ENCODE results near the gene CXCR4.
A peak's percentile ranks its signal among the peaks of the same experiment; 100 is the strongest.

Gene CXCR4

GRCh38 chr2:136131961-136132824 lies 14.2 kb upstream of the CXCR4 start:
- no peak overlapping the region for H3K4me3 ChIP-seq (ENCODE audit: low read depth, low read length)

GRCh38 chr2:136131484-136131960 lies 13.6 kb upstream of the CXCR4 start:
- no peak overlapping the region for H3K4me3 ChIP-seq (ENCODE audit: low read depth, low read length)

DNA sequence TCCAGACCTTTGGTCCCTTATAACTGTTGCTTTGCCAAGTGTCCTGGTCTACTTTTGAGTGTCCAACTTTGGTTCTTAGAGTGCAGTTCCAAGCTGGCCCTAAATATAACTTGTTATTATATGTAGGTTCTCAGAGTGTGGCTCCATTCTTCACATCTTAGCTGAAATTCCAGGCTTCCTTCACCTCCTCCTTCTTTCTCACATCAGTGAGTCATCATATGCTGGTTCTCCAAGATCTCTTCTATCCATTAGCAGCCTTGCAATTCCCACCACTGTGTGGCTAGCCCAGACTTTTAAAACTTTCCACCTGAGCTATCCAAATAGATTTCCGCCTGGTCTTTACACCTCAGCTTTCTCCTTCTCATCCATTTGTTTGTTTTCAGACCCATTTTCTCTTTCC lies 12.6 kb upstream of the CXCR4 start:
- H3K4me3 ChIP-seq (ENCODE audit: low read depth, low read length): no peak overlapping the region

DNA sequence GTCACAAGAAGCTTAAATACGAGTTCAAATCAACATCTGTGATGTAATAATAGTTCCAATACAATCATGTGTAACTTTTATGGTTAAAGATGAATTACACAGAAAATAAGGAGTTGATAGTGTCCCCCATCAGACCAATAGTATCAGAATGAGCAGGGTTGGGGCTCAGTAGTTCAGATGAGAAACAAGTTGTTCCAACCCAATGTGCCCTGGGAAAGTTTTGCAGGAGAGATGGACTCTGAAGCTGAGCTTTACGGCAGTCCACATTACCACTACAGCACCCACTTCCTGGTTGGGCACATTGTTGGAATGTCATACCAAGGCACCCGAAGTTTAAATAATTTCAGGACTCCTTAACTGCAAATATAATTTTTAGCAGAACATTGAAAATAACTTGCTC lies 12.1 kb upstream of the CXCR4 start:
- H3K4me3 ChIP-seq (ENCODE audit: low read depth, low read length): no peak overlapping the region

DNA sequence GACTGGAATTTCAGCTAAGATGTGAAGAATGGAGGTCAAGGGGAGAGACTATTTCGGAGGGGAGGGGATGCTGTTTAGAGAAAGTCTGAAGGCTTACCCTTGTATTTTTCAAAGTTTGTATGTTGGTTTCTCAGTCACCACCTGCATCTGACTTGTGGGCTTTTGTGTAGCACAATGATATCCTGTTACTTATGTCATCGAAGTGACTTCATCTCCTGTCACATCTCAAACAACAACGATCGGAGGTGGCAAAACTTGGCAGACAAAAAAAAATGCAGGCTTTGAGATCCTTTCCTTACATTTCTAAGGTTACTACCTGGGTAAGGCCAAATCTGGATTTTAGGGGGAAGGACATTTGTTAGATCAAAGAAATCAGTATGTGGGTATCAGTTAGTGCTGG lies 11.7 kb upstream of the CXCR4 start:
- H3K4me3 ChIP-seq (ENCODE audit: low read depth, low read length): no peak overlapping the region

- no peak overlapping the region for H3K4me3 ChIP-seq (ENCODE audit: low read depth, low read length)
These were observed 11.0 kb upstream of the CXCR4 start for GRCh38 chr2:136128905-136129304.

DNA sequence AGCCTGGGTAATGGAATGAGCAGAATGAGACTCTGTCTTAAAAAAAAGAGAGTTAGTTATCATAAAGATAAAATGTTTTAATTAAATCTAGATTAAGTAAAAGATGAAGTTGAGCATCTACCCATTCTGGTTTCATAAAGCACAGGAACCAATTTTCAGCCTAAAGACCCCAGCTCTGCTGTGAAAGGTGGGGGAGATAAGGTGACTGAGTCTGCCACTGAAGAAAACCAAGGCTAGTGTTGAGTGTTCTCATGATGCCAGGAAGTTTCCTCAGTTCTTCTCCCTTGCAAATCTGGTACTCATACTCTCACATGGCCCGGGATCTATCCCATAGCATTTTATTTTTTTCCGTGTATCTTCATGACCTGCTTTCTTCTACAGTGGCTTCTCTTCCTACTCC lies 10.4 kb upstream of the CXCR4 start:
- H3K4me3 ChIP-seq (ENCODE audit: low read depth, low read length): no peak overlapping the region

GRCh38 chr2:136127356-136127755 lies 9.4 kb upstream of the CXCR4 start:
- H3K4me3 ChIP-seq (ENCODE audit: low read depth, low read length): no peak overlapping the region

DNA sequence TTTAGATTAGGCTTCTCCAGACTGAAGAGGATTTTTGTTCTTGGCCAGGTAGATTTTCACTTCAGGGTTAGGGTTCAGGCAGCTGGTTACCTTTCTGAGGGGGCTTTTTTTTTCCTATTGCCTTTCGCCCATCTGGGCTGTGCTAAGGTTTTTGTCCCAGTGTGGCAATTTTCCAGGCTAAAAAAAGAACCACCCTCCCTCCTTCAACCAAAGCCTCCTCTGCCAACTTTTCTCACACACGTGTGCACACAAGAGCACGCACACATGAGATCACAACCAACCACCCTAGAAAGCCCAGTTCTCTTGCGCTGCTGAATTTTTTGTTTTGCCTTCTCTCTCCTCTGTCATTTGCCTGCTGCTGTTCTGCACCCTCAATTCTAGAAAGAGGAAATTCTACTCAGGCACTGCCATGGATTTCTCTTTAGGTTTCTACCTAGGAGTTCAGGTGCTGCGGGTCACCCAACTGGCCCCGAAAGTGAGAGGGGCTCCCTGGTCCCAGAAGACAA lies 8.5 kb upstream of the CXCR4 start:
- no peak overlapping the region for H3K4me3 ChIP-seq (ENCODE audit: low read depth, low read length)

- H3K4me3 ChIP-seq (ENCODE audit: low read depth, low read length): no peak overlapping the region
These were observed 8.1 kb upstream of the CXCR4 start for GRCh38 chr2:136126021-136126420.

DNA sequence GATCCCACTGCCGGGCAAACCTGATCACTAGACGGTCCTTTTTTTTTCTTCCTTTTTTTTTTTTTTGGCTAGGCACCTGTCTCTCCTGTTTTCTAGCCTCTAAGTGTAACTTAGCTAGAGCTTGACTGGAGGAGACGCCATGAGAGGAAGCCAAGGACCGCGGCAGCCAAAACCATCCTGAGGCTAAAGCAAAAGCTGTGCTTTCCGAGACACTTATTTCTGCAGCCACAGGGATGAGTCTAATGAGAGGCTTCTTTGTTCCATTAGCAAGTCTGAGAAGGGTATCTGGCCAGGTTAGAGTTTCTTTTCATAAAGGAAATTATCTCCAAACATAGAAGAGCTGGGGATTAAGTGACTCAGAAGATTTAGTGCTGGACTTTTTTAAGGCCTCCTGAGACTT lies 7.3 kb upstream of the CXCR4 start:
- H3K4me3 ChIP-seq (ENCODE audit: low read depth, low read length): no peak overlapping the region

DNA sequence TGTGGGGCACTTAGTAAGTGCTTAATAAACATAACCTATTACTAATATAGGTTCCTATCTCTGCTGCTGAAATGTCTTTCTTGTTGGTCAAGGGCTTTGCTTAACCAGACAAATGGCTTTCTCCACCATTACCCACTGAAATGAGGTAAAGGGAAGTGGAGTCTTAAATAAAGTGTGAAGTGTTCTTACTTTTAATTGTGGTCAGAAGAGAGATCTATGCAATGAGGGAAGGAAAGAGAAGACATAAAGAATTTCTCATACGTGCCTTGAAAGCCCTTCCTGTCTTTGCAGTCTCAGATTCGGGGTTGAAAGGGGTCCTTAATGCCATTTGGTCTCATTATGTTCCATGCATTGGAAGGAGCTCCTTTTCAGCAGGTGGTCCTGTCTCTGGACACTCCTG lies 6.9 kb upstream of the CXCR4 start:
- no peak overlapping the region for H3K4me3 ChIP-seq (ENCODE audit: low read depth, low read length)

DNA sequence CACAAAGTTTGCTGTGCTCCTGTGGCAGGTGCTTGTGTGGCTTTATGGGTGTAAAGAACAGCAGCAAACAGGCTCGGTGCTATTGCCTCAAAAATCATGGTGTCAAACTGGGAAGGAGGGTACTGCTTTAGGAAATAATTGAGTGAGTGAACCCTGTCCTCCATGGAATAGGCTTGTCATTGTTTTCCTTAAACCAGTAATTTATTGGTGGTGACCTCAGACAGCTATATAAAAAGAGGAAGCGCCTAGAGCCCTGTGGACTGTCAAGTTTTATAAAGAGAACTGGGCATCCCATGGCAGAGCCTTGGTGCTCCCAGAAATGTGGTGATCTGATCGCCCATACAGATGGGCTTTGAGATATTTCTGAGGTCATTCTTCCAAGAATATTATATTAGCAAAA lies 4.7 kb upstream of the CXCR4 start:
- no peak overlapping the region for H3K4me3 ChIP-seq (ENCODE audit: low read depth, low read length)

GRCh38 chr2:136121204-136121910 lies 3.4 kb upstream of the CXCR4 start:
- no peak overlapping the region for H3K4me3 ChIP-seq (ENCODE audit: low read depth, low read length)

- peak overlapping the region; percentile 66 for H3K4me3 ChIP-seq (ENCODE audit: low read depth, low read length)
These were observed 2.0 kb upstream of the CXCR4 start for GRCh38 chr2:136119717-136120675.

GRCh38 chr2:136118819-136119716 lies 1.1 kb upstream of the CXCR4 start:
- H3K4me3 ChIP-seq (ENCODE audit: low read depth, low read length): peak overlapping the region; percentile 66

DNA sequence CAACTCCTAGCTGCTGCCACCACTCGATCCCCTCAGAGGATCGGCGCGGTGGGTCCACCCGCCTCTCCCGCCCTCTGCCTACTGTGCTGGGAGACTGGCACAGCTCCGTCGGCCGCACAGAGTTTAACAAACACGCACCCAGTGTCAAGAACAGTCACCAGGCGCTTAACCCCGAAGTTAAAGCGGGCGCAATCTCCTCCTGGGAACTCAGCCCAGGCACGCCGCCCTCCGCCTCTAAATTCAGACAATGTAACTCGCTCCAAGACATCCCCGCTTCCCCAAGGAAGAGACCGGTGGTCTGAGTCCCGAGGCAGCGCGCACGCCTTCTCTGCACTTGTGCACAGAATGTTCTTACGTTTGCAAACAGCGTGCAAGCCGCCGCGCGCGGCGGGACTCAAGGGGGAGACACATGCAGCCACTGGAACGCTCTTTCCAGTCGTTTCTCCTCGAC lies 533 bp downstream of the CXCR4 start:
- H3K4me3 ChIP-seq (ENCODE audit: low read depth, low read length): peak overlapping the region; percentile 9

DNA sequence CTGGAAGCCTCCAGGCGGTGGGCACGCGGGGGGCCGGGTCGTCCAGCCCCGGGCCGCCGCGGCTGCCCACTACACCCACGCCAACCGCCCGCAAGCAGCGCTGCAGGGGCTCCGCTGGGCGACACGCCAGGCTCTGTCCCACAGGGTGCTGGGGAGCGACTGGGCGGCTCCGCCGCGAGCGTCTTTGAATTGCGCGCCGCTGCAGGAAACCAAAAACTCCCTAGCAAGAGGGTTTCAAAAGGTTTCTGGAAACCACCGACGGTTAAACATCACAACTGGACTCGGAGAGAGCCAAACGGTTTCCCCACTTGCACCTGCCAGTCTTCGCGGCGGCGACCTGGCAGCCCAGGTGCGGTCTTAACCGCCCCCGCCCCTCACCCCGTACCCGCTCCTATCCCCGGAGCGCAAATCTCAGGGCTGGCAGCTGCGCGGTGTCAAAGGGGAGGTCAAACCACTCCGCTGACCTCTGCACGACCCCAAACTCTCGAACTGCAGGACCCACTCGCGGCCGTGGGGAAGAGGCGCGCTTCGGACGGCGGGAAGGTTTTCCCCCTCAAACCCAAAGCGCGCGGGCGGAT lies 1.0 kb downstream of the CXCR4 start:
- H3K4me3 ChIP-seq (ENCODE audit: low read depth, low read length): peak overlapping the region; percentile 18

GRCh38 chr2:136116151-136116812 lies 1.7 kb downstream of the CXCR4 start:
- peak overlapping the region; percentile 18 for H3K4me3 ChIP-seq (ENCODE audit: low read depth, low read length)

Data from iPS-11a (cell line).